Fibroblast of peridontal ligament (primary cell): ENCODE data around the gene DHRS11.
A peak's percentile ranks its signal among the peaks of the same experiment; 100 is the strongest.

Source experiments
- DNase-seq: peaks from one replicate; pipeline ENCODE4 v3.0.0-alpha.2; 2010; ENCODE audit errors: extremely low read depth

The DHRS11 gene

GRCh38 chr17:36591434-36592315 lies at the start of gene DHRS11:
Gene DHRS11, plus strand, starts transcription at chr17:36591879. Its CDS starts 131 bp downstream, at chr17:36592010.
- DNase-seq, result peak; percentile 43

- no peak for DNase-seq
These were observed 48.9 kb upstream of the DHRS11 start for GRCh38 chr17:36542755-36543154.

- DNase-seq, result peak; percentile 61
These were observed 47.7 kb upstream of the DHRS11 start for GRCh38 chr17:36544044-36544306.

GRCh38 chr17:36544307-36545076 lies 47.2 kb upstream of the DHRS11 start, which contains the start of gene GGNBP2:
Gene GGNBP2, plus strand, starts transcription at chr17:36544919. Its CDS starts 806 bp downstream, at chr17:36545725.
- DNase-seq, result peak; percentile 85

GRCh38 chr17:36545077-36545464 lies 46.6 kb upstream of the DHRS11 start:
- DNase-seq, result no peak

- DNase-seq, result peak; percentile 97
These were observed 45.9 kb upstream of the DHRS11 start for GRCh38 chr17:36545465-36546417.

- no peak for DNase-seq
These were observed 45.1 kb upstream of the DHRS11 start for GRCh38 chr17:36546418-36547093.

GRCh38 chr17:36547776-36548175 lies 43.9 kb upstream of the DHRS11 start:
- DNase-seq, result no peak

- DNase-seq, result no peak
These were observed 40.9 kb upstream of the DHRS11 start for GRCh38 chr17:36550491-36551417.

- DNase-seq, result no peak
These were observed 38.2 kb upstream of the DHRS11 start for GRCh38 chr17:36553459-36553858.

GRCh38 chr17:36566081-36566480 lies 25.6 kb upstream of the DHRS11 start:
- DNase-seq, result no peak

- no peak for DNase-seq
These were observed 16.7 kb upstream of the DHRS11 start for GRCh38 chr17:36575028-36575427.

- no peak for DNase-seq
These were observed 14.9 kb upstream of the DHRS11 start for GRCh38 chr17:36576793-36577192.

GRCh38 chr17:36578671-36579070 lies 13.0 kb upstream of the DHRS11 start:
- DNase-seq, result peak; percentile 55

- DNase-seq, result no peak
These were observed 7.9 kb upstream of the DHRS11 start for GRCh38 chr17:36583787-36584186.

- no peak for DNase-seq
These were observed 5.5 kb upstream of the DHRS11 start for GRCh38 chr17:36586138-36586537.

- DNase-seq, result peak; percentile 31
These were observed 1.6 kb upstream of the DHRS11 start for GRCh38 chr17:36590082-36590481.

- DNase-seq, result no peak
These were observed 637 bp downstream of the DHRS11 start for GRCh38 chr17:36592316-36592715.

GRCh38 chr17:36592716-36593321 lies 1.1 kb downstream of the DHRS11 start:
- no peak for DNase-seq
